Karpas-422 (cell line): ENCODE data around the gene LRRTM3. TPM values are rescaled to one million over a fixed set of nuclear protein-coding genes. Genes with fewer than 3 reads are reported as not detected.

ENCODE experiments used
- DNase-seq: peaks from one replicate; pipeline ENCODE4 v3.0.0-alpha.2; 2015
- H2AFZ ChIP-seq: fragments of 200-600 bp; sonication (generic); 2 replicates; pipeline ENCODE4 v1.6.1; 2014; ENCODE audit warnings: antibody characterized with exemption, low read length, mixed read lengths
- H3K27ac ChIP-seq: fragments of 200-600 bp; sonication (generic); 2 replicates; pipeline ENCODE4 v1.5.1; 2014; ENCODE audit warnings: mild to moderate bottlenecking, low read length, moderate library complexity
- H3K27me3 ChIP-seq: fragments of 200-600 bp; sonication (generic); 2 replicates; pipeline ENCODE4 v1.6.1; 2014; ENCODE audit warnings: low read length, mixed read lengths
- H3K36me3 ChIP-seq: fragments of 200-600 bp; sonication (generic); 2 replicates; pipeline ENCODE4 v1.6.1; 2014; ENCODE audit warnings: low read length, mixed read lengths; ENCODE audit not compliant: insufficient read depth
- H3K4me1 ChIP-seq: fragments of 200-600 bp; sonication (generic); 2 replicates; pipeline ENCODE4 v1.6.1; 2014; ENCODE audit warnings: mild to moderate bottlenecking, low read length, mixed read lengths
- H3K4me2 ChIP-seq: fragments of 200-600 bp; sonication (generic); 2 replicates; pipeline ENCODE4 v1.6.1; 2014; ENCODE audit warnings: low read length, low read depth, mild to moderate bottlenecking; ENCODE audit not compliant: poor library complexity, severe bottlenecking
- H3K4me3 ChIP-seq: fragments of 200-600 bp; sonication (generic); 2 replicates; pipeline ENCODE4 v1.5.1; 2014; ENCODE audit warnings: mild to moderate bottlenecking, antibody characterized with exemption, low read length, mixed read lengths
- H3K79me2 ChIP-seq: fragments of 200-600 bp; sonication (generic); 2 replicates; pipeline ENCODE4 v1.6.1; 2014; ENCODE audit warnings: mild to moderate bottlenecking, low read length, mixed read lengths
- H3K9ac ChIP-seq: fragments of 200-600 bp; sonication (generic); 2 replicates; pipeline ENCODE4 v1.6.0; 2014; ENCODE audit warnings: low read length
- H3K9me2 ChIP-seq: fragments of 200-600 bp; sonication (generic), shearing (Covaris generic); replicated peaks from 2 replicates; pipeline ENCODE4 v1.6.0; 2014; ENCODE audit warnings: mild to moderate bottlenecking, low read length, moderate library complexity; ENCODE audit not compliant: insufficient read depth
- H3K9me3 ChIP-seq: fragments of 300-700, 200-600 bp; sonication (generic); 2 replicates; pipeline ENCODE4 v1.6.1; 2014; ENCODE audit warnings: low read length, mixed read lengths
- H4K20me1 ChIP-seq: fragments of 200-600 bp; sonication (generic); 2 replicates; pipeline ENCODE4 v1.6.1; 2014; ENCODE audit warnings: mild to moderate bottlenecking, antibody characterized with exemption, low read length, low read depth; ENCODE audit not compliant: insufficient read depth
- total RNA-seq: library from RNA; depleted of rRNA; stranded (reverse); fragments of >200 nt; shearing (Covaris generic); gene quantifications from 2 replicates; pipeline ENCODE4 v1.2.3, GENCODE V29; 2014; ENCODE audit warnings: low replicate concordance

LRRTM3 gene
- total RNA-seq, 1 experiment from 2014 or later, result not detected

DNA sequence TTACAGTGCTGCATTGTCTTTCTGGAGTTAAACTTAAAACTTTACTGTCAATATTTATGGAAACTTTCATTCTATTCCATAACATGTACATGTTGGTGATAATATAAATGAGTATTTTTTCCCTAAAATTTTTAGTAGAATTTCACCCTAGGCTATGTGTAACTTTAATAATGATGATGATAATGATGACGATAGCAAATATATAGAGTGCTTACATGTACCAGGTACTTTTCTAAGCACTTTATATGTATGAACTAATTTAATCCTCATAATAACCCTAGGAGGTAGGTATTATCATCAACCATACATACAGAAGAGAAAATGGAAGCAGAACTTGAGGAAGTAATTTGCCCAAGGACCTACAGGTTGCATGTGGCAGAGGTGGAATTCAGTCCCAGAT lies 85.6 kb downstream of the LRRTM3 start:
- Histone ChIP-seq H3K79me2 (no peaks in the 10 kb centered on the region), H2AFZ (no peak overlapping the region), H3K9me2 (no peaks in the 10 kb centered on the region), H3K4me2 (no peak overlapping the region), H3K4me1 (no peaks in the 10 kb centered on the region), H3K9ac (no peak overlapping the region), H3K36me3 (no peaks in the 10 kb centered on the region), H3K4me3 (no peak overlapping the region), H3K27me3 (no peaks in the 10 kb centered on the region), H3K27ac (no peak overlapping the region), H4K20me1 (no peaks in the 10 kb centered on the region), H3K9me3 (no peaks in the 10 kb centered on the region)
- DNase-seq, result no peak

DNA sequence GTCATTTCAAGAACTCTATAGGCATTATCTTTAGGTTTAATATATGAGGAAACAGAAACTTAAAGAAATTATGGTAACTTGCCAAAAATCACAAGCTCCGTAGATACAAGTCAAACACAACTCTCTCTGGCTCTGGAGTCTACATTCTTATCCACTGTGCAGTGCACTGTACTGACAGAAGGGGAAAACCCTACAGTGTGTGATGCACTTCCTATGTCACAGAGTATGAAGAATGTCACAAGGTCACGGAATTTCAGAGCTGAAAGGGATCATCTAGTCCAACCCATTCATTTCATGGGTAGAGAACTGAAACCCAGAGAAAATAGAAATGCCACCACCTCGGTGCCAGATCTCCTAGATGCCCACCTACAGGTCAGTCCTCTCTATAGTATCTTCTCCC lies 86.1 kb downstream of the LRRTM3 start:
- Histone ChIP-seq H2AFZ (no peak overlapping the region), H3K9me2 (no peaks in the 10 kb centered on the region), H3K79me2 (no peaks in the 10 kb centered on the region), H3K9ac (no peak overlapping the region), H3K36me3 (no peaks in the 10 kb centered on the region), H3K9me3 (no peaks in the 10 kb centered on the region), H4K20me1 (no peaks in the 10 kb centered on the region), H3K4me2 (no peak overlapping the region), H3K27me3 (no peaks in the 10 kb centered on the region), H3K27ac (no peak overlapping the region), H3K4me3 (no peak overlapping the region), H3K4me1 (no peaks in the 10 kb centered on the region)
- no peak for DNase-seq

DNA sequence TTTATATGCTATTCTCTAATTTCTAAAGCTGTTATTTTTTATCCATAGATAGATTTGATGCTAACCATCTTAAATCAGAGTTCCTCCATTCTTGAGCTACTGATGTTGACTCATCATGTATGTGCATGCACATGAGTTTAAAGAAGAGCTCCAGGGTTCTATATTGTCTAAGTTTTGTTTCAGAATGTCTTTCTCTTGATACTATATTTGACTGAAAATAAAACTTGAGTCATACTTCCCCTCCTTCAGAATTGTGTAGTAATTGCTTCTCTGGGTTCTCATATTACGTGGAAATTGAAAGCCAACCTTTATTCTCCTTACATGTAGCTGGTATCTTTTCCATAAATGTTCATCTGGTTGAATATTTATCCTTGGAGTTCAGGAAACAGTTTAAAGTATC lies 89.4 kb downstream of the LRRTM3 start:
- 0 out of 2 replicates have a peak, but pooled peaks cover 2% of the 10 kb centered on the region for H3K27me3 ChIP-seq
- no peaks in the 10 kb centered on the region for H3K4me1 ChIP-seq
- H3K79me2 ChIP-seq, result no peaks in the 10 kb centered on the region
- H2AFZ ChIP-seq, result no peak overlapping the region
- DNase-seq, result no peak
- H3K9me3 ChIP-seq, result no peaks in the 10 kb centered on the region
- no peak overlapping the region for H3K9ac ChIP-seq
- no peak overlapping the region for H3K27ac ChIP-seq
- no peaks in the 10 kb centered on the region for H3K36me3 ChIP-seq
- no peaks in the 10 kb centered on the region for H3K9me2 ChIP-seq
- H3K4me2 ChIP-seq, result no peak overlapping the region
- H3K4me3 ChIP-seq, result no peak overlapping the region
- H4K20me1 ChIP-seq, result no peaks in the 10 kb centered on the region

DNA sequence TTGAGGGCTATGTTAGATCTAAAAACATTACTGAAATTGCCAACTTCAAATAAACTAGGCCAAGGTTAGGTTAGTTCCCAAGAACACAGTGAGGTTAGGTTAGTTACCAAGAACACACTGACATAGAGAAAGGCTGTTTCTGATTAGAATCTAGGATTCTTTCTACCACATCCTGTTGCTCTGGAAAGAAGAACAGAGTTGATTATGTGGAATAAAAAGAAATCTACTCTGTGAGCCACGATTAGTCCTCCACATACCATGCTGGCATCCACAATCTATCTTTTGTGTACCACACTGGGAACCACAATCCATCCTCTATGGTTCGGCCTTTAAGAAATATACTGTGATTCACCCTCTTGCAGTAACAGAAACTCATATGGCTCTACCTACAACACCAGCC lies 91.4 kb downstream of the LRRTM3 start:
- Histone ChIP-seq H3K9ac (no peak overlapping the region), H3K4me3 (no peak overlapping the region), H3K27me3 (0 out of 2 replicates have a peak, but pooled peaks cover 2% of the 10 kb centered on the region), H3K4me1 (no peaks in the 10 kb centered on the region), H3K9me3 (no peaks in the 10 kb centered on the region), H4K20me1 (no peaks in the 10 kb centered on the region), H3K36me3 (no peaks in the 10 kb centered on the region), H3K27ac (no peak overlapping the region), H3K9me2 (no peaks in the 10 kb centered on the region), H3K4me2 (no peak overlapping the region), H3K79me2 (no peaks in the 10 kb centered on the region), H2AFZ (no peak overlapping the region)
- no peak for DNase-seq

DNA sequence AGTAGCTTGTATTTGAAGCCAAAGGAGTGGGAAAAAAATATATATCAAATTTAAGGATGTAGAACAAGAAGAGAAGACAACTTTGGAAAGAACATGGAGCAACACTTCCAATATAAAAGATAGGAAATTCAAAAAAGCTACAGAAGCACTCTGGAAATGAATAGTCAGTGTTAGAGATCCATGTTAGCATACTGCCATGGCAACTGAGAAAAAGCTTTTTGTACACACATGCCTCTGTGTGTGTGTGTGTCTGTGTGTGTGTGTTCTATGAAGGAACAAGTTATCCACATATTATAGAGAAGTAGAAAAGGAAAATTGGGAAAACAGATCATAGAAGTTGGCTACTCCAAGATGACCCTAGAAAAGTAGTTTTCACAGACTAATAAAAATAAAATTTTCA lies 96.3 kb downstream of the LRRTM3 start:
- Histone ChIP-seq H3K27ac (no peak overlapping the region), H4K20me1 (no peaks in the 10 kb centered on the region), H3K36me3 (no peaks in the 10 kb centered on the region), H3K27me3 (0 out of 2 replicates have a peak, but pooled peaks cover 2% of the 10 kb centered on the region), H2AFZ (no peak overlapping the region), H3K9me3 (no peaks in the 10 kb centered on the region), H3K9ac (no peak overlapping the region), H3K4me2 (no peak overlapping the region), H3K79me2 (no peaks in the 10 kb centered on the region), H3K4me1 (no peaks in the 10 kb centered on the region), H3K9me2 (no peaks in the 10 kb centered on the region), H3K4me3 (no peak overlapping the region)
- DNase-seq, result no peak

DNA sequence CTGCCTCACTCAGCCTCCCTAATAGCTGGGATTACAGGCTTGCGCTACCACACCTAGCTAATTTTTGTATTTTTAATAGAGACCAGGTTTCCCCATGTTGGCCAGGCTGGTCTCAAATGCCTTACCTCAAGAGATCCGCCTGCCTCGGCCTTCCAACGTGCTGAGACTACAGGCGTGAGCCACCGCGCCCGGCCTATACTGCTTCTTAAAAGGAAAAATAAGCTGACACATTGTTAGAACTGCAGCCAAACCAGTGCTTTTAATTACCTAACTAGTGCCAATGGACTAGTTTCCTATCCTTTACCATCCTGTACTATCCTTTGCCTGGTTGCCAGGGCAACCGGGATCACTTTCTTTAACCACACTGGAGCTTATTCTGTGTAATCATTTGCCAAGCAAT lies 108.0 kb downstream of the LRRTM3 start:
- H3K4me3 ChIP-seq, result no peak overlapping the region

DNA sequence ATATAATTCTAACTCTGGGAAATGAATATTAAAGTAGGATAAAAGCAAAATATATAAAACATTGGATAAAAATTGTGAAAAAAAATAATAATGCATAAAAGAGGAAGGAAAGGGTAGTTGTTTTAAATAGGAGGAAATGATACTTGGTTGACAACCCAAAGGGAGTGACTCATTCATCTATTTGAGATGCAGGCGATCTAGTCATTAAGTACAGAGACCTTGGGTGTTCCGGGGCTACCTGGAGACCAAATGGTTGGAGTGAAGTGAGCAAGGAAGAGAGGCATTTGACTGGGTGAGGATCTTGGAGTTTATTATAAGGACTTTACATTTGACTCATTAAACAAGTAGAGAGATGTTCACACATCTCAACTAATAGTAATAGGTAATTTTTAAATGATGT lies 111.0 kb downstream of the LRRTM3 start:
- Histone ChIP-seq H3K4me2 (no peak overlapping the region), H3K27ac (no peak overlapping the region), H2AFZ (no peak overlapping the region), H3K4me1 (no peaks in the 10 kb centered on the region), H3K9ac (no peak overlapping the region), H3K9me3 (no peaks in the 10 kb centered on the region), H3K4me3 (no peak overlapping the region), H3K27me3 (no peaks in the 10 kb centered on the region), H3K79me2 (no peaks in the 10 kb centered on the region), H3K36me3 (no peaks in the 10 kb centered on the region), H4K20me1 (no peaks in the 10 kb centered on the region), H3K9me2 (no peaks in the 10 kb centered on the region)
- peak; percentile 45 for DNase-seq

More for the DNA sequence above, 108.0 kb downstream of the LRRTM3 start:
- Histone ChIP-seq H4K20me1 (no peaks in the 10 kb centered on the region), H3K9me3 (no peaks in the 10 kb centered on the region), H3K9me2 (no peaks in the 10 kb centered on the region), H3K27ac (no peak overlapping the region), H3K9ac (no peak overlapping the region), H3K79me2 (no peaks in the 10 kb centered on the region), H3K36me3 (no peaks in the 10 kb centered on the region), H3K27me3 (no peaks in the 10 kb centered on the region), H3K4me1 (no peaks in the 10 kb centered on the region), H3K4me2 (no peak overlapping the region), H2AFZ (no peak overlapping the region)
- no peak for DNase-seq

DNA sequence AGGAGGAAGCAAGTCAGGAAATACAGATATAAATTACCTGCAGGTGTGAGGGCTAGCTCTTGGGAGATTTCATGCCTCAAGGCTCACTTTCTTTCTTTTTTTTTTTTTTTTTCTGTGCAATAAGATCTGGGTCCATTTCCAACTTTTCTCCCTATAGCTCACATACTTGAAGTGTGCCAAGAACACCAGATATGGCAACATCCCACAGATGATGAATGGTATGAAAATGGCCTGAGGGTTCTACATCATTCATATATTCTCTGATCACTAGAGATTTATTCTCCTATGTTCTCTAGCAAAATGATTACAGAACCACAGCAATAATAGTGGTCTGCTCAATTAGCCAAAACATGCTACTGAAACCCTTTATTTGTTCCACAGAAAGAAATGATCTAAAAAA lies 117.2 kb downstream of the LRRTM3 start:
- Histone ChIP-seq H3K27me3 (no peaks in the 10 kb centered on the region), H3K4me3 (no peak overlapping the region), H3K9me3 (no peaks in the 10 kb centered on the region), H3K4me2 (no peak overlapping the region), H4K20me1 (no peaks in the 10 kb centered on the region), H3K4me1 (no peaks in the 10 kb centered on the region), H2AFZ (no peak overlapping the region), H3K36me3 (no peaks in the 10 kb centered on the region), H3K9ac (no peak overlapping the region), H3K27ac (no peak overlapping the region), H3K9me2 (no peaks in the 10 kb centered on the region), H3K79me2 (no peaks in the 10 kb centered on the region)
- no peak for DNase-seq

DNA sequence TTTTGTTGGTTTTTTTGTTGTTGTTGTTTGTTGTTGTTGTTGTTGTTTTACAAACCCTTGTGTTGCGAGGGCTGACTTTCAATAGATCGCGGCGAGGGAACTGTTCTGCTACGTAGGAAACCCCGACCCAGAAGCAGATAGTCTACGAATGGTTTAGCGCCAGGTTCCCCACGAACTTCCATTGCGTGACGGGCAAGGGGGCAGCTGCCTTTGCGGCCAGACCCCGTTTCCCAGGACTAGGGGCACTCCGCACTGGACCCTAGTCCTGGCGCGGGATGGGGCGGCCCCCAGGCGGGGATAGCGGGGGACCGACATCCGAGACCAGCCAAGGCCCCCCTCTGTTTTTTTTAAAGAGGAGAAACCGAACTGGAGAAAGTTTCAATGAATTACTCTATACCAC lies 119.6 kb downstream of the LRRTM3 start:
- H3K79me2 ChIP-seq, result no peaks in the 10 kb centered on the region
- H3K9me2 ChIP-seq, result no peaks in the 10 kb centered on the region
- H3K9ac ChIP-seq, result no peak overlapping the region
- no peak overlapping the region for H3K27ac ChIP-seq
- H3K4me3 ChIP-seq, result no peak overlapping the region
- no peak overlapping the region for H2AFZ ChIP-seq
- no peaks in the 10 kb centered on the region for H4K20me1 ChIP-seq
- no peak for DNase-seq
- no peaks in the 10 kb centered on the region for H3K4me1 ChIP-seq
- no peaks in the 10 kb centered on the region for H3K9me3 ChIP-seq
- H3K4me2 ChIP-seq, result no peak overlapping the region
- no peaks in the 10 kb centered on the region for H3K27me3 ChIP-seq
- H3K36me3 ChIP-seq, result no peaks in the 10 kb centered on the region
